ENCODE measurements around the gene TMIGD3.

The TMIGD3 gene

GRCh38 chr1:111467865-111468716 is 35.3 kb downstream of the TMIGD3 start:
- Histone ChIP-seq H3K9me3 (ENCODE audit: control insufficient read depth, low read length) (no peaks in the 10 kb centered on the region), H3K27ac (ENCODE audit: insufficient read depth, low read length, poor library complexity, severe bottlenecking) (no peak overlapping the region), H3K36me3 (ENCODE audit: control insufficient read depth, insufficient read depth, low read length) (peaks cover 9% of the 10 kb centered on the region), H3K4me3 (ENCODE audit: insufficient read depth, low read depth, low read length, poor library complexity, severe bottlenecking) (no peak overlapping the region), H3K27me3 (replicated peaks; ENCODE audit: control insufficient read depth, insufficient read depth, low read length, poor library complexity, severe bottlenecking) (no peaks in the 10 kb centered on the region), H3K4me1 (ENCODE audit: control insufficient read depth, insufficient read depth, low read length, poor library complexity, severe bottlenecking) (peaks cover 47% of the 10 kb centered on the region)
- DNase-seq, result no peak

GRCh38 chr1:111466480-111466879 is 37.0 kb downstream of the TMIGD3 start:
- peaks cover 33% of the 10 kb centered on the region for H3K4me1 ChIP-seq (ENCODE audit: control insufficient read depth, insufficient read depth, low read length, poor library complexity, severe bottlenecking)
- H3K27me3 ChIP-seq (replicated peaks; ENCODE audit: control insufficient read depth, insufficient read depth, low read length, poor library complexity, severe bottlenecking), result no peaks in the 10 kb centered on the region
- no peaks in the 10 kb centered on the region for H3K9me3 ChIP-seq (ENCODE audit: control insufficient read depth, low read length)
- no peak overlapping the region for H3K4me3 ChIP-seq (ENCODE audit: insufficient read depth, low read depth, low read length, poor library complexity, severe bottlenecking)
- no peak overlapping the region for H3K27ac ChIP-seq (ENCODE audit: insufficient read depth, low read length, poor library complexity, severe bottlenecking)
- H3K36me3 ChIP-seq (ENCODE audit: control insufficient read depth, insufficient read depth, low read length), result peaks cover 18% of the 10 kb centered on the region
- DNase-seq, result no peak

GRCh38 chr1:111465754-111466153 is 37.7 kb downstream of the TMIGD3 start:
- Histone ChIP-seq H3K27ac (ENCODE audit: insufficient read depth, low read length, poor library complexity, severe bottlenecking) (no peak overlapping the region), H3K4me3 (ENCODE audit: insufficient read depth, low read depth, low read length, poor library complexity, severe bottlenecking) (no peak overlapping the region), H3K9me3 (ENCODE audit: control insufficient read depth, low read length) (no peaks in the 10 kb centered on the region), H3K27me3 (replicated peaks; ENCODE audit: control insufficient read depth, insufficient read depth, low read length, poor library complexity, severe bottlenecking) (no peaks in the 10 kb centered on the region), H3K36me3 (ENCODE audit: control insufficient read depth, insufficient read depth, low read length) (peaks cover 25% of the 10 kb centered on the region), H3K4me1 (ENCODE audit: control insufficient read depth, insufficient read depth, low read length, poor library complexity, severe bottlenecking) (peaks cover 26% of the 10 kb centered on the region)
- no peak for DNase-seq

- H3K36me3 ChIP-seq (ENCODE audit: control insufficient read depth, insufficient read depth, low read length), result peaks cover 43% of the 10 kb centered on the region
- H3K9me3 ChIP-seq (ENCODE audit: control insufficient read depth, low read length), result no peaks in the 10 kb centered on the region
- no peak for DNase-seq
- no peaks in the 10 kb centered on the region for H3K27me3 ChIP-seq (replicated peaks; ENCODE audit: control insufficient read depth, insufficient read depth, low read length, poor library complexity, severe bottlenecking)
- no peak overlapping the region for H3K4me3 ChIP-seq (ENCODE audit: insufficient read depth, low read depth, low read length, poor library complexity, severe bottlenecking)
- no peak overlapping the region for H3K27ac ChIP-seq (ENCODE audit: insufficient read depth, low read length, poor library complexity, severe bottlenecking)
- peaks cover 4% of the 10 kb centered on the region for H3K4me1 ChIP-seq (ENCODE audit: control insufficient read depth, insufficient read depth, low read length, poor library complexity, severe bottlenecking)
Measured at GRCh38 chr1:111463029-111463683, 40.3 kb downstream of the TMIGD3 start.

- DNase-seq, result no peak
- no peak overlapping the region for H3K4me3 ChIP-seq (ENCODE audit: insufficient read depth, low read depth, low read length, poor library complexity, severe bottlenecking)
- peaks cover 4% of the 10 kb centered on the region for H3K4me1 ChIP-seq (ENCODE audit: control insufficient read depth, insufficient read depth, low read length, poor library complexity, severe bottlenecking)
- peaks cover 46% of the 10 kb centered on the region for H3K36me3 ChIP-seq (ENCODE audit: control insufficient read depth, insufficient read depth, low read length)
- H3K27me3 ChIP-seq (replicated peaks; ENCODE audit: control insufficient read depth, insufficient read depth, low read length, poor library complexity, severe bottlenecking), result no peaks in the 10 kb centered on the region
- no peak overlapping the region for H3K27ac ChIP-seq (ENCODE audit: insufficient read depth, low read length, poor library complexity, severe bottlenecking)
- H3K9me3 ChIP-seq (ENCODE audit: control insufficient read depth, low read length), result no peaks in the 10 kb centered on the region
Measured at GRCh38 chr1:111462370-111463028, 40.9 kb downstream of the TMIGD3 start.

GRCh38 chr1:111461765-111462164 is 41.7 kb downstream of the TMIGD3 start:
- Histone ChIP-seq H3K4me3 (ENCODE audit: insufficient read depth, low read depth, low read length, poor library complexity, severe bottlenecking) (no peak overlapping the region), H3K4me1 (ENCODE audit: control insufficient read depth, insufficient read depth, low read length, poor library complexity, severe bottlenecking) (peaks cover 4% of the 10 kb centered on the region), H3K27me3 (replicated peaks; ENCODE audit: control insufficient read depth, insufficient read depth, low read length, poor library complexity, severe bottlenecking) (no peaks in the 10 kb centered on the region), H3K36me3 (ENCODE audit: control insufficient read depth, insufficient read depth, low read length) (peaks cover 53% of the 10 kb centered on the region), H3K27ac (ENCODE audit: insufficient read depth, low read length, poor library complexity, severe bottlenecking) (no peak overlapping the region), H3K9me3 (ENCODE audit: control insufficient read depth, low read length) (no peaks in the 10 kb centered on the region)
- no peak for DNase-seq

- H3K4me3 ChIP-seq (ENCODE audit: insufficient read depth, low read depth, low read length, poor library complexity, severe bottlenecking), result no peak overlapping the region
- no peaks in the 10 kb centered on the region for H3K27me3 ChIP-seq (replicated peaks; ENCODE audit: control insufficient read depth, insufficient read depth, low read length, poor library complexity, severe bottlenecking)
- H3K9me3 ChIP-seq (ENCODE audit: control insufficient read depth, low read length), result no peaks in the 10 kb centered on the region
- peaks cover 20% of the 10 kb centered on the region for H3K4me1 ChIP-seq (ENCODE audit: control insufficient read depth, insufficient read depth, low read length, poor library complexity, severe bottlenecking)
- no peak for DNase-seq
- peaks cover 66% of the 10 kb centered on the region for H3K36me3 ChIP-seq (ENCODE audit: control insufficient read depth, insufficient read depth, low read length)
- no peak overlapping the region for H3K27ac ChIP-seq (ENCODE audit: insufficient read depth, low read length, poor library complexity, severe bottlenecking)
Measured at GRCh38 chr1:111455642-111456031, 47.8 kb downstream of the TMIGD3 start.

- H3K9me3 ChIP-seq (ENCODE audit: control insufficient read depth, low read length), result no peaks in the 10 kb centered on the region
- peaks cover 26% of the 10 kb centered on the region for H3K4me1 ChIP-seq (ENCODE audit: control insufficient read depth, insufficient read depth, low read length, poor library complexity, severe bottlenecking)
- no peak for DNase-seq
- H3K27ac ChIP-seq (ENCODE audit: insufficient read depth, low read length, poor library complexity, severe bottlenecking), result no peak overlapping the region
- H3K4me3 ChIP-seq (ENCODE audit: insufficient read depth, low read depth, low read length, poor library complexity, severe bottlenecking), result no peak overlapping the region
- H3K27me3 ChIP-seq (replicated peaks; ENCODE audit: control insufficient read depth, insufficient read depth, low read length, poor library complexity, severe bottlenecking), result no peaks in the 10 kb centered on the region
- peaks cover 63% of the 10 kb centered on the region for H3K36me3 ChIP-seq (ENCODE audit: control insufficient read depth, insufficient read depth, low read length)
Measured at GRCh38 chr1:111454859-111455641, 48.4 kb downstream of the TMIGD3 start.

- Histone ChIP-seq H3K9me3 (ENCODE audit: control insufficient read depth, low read length) (no peaks in the 10 kb centered on the region), H3K27ac (ENCODE audit: insufficient read depth, low read length, poor library complexity, severe bottlenecking) (no peak overlapping the region), H3K27me3 (replicated peaks; ENCODE audit: control insufficient read depth, insufficient read depth, low read length, poor library complexity, severe bottlenecking) (no peaks in the 10 kb centered on the region), H3K4me1 (ENCODE audit: control insufficient read depth, insufficient read depth, low read length, poor library complexity, severe bottlenecking) (peaks cover 29% of the 10 kb centered on the region), H3K4me3 (ENCODE audit: insufficient read depth, low read depth, low read length, poor library complexity, severe bottlenecking) (no peak overlapping the region), H3K36me3 (ENCODE audit: control insufficient read depth, insufficient read depth, low read length) (peaks cover 51% of the 10 kb centered on the region)
- no peak for DNase-seq
Measured at GRCh38 chr1:111453706-111454105, 49.7 kb downstream of the TMIGD3 start.

Measured in effector memory CD4-positive, alpha-beta T cell (primary cell).